Stimulated activated CD4-positive, alpha-beta T cell treated with anti-CD3 and anti-CD28 coated beads, Interleukin-15, amount 100 ng/mL, for 24 hours (primary cell): ENCODE measurements around the gene SPPL2B.

Experiments used
- DNase-seq: peaks from one replicate; pipeline ENCODE4 v3.0.0-alpha.2; 2020

Gene SPPL2B

DNA sequence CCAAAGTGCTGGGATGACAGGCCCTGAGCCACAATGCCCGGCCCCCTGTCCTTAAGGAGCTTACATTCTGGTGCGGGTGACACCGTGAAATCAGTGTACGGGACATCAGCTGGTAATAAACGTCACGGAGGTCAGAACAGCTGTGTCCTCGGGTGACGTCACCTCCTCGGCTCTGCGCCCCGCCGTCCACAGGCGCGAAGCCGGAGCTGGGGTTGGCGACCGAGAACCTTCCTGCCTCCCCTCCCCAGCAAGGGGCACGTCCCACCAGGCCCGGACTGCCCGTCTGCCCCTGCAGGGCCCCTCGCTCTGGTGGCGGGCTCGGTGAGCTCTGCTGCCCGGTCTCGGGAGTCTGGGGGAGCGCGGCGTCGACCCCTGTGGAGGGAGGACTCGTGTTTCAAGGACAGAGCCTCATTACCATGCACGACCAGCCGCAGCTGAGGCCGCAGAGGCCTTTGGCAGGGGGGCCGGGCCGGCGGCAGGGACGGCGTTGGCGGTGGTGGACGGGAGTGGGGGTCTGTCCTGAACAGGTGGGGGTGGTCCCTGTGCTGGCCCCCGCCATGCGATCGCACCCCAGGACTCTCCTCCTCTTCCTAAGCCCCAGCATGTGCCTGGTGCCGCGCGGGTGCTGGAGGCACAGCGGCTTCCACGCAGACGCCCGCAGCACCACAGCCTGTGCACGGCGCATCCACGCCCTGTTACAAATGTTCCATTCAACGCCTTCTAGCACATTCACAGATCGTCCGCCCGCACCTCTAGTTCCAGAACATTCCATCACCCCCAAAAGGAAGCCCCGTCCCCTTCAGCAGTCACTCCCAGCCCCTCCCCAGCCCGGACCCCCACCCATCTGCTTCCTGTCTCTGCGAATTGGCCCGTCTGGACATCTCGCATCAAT lies 25.9 kb upstream of the SPPL2B start:
- no peak for DNase-seq

DNA sequence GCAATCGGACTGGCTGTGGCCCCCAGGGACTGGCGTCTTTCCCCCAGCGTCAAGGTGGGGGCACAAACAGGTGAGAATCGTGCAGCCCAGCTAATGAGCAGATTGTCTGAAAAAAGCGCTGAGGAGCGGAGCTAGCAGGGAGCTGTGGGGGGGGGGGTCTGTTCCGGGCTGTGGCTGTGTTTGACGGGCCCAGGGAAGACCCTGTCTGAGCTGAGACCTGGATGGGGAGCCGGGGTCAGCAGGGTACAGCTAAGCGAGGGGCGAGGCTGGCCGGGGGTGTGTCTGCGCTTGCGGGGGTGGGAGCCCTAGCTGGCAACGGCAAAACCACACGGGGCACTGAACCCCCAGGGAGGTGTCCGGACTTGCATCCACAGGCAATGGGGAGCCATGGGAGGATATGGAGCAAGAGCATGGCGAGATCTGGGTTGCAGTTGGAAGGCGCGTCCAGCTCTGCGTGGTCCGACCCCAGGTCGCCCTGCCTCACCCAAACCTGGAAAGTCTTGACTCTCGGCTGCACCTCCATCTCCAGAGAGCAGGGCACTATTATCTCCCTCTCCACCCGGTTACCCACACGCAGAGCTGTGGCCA lies 25.2 kb upstream of the SPPL2B start:
- DNase-seq = no peak

DNA sequence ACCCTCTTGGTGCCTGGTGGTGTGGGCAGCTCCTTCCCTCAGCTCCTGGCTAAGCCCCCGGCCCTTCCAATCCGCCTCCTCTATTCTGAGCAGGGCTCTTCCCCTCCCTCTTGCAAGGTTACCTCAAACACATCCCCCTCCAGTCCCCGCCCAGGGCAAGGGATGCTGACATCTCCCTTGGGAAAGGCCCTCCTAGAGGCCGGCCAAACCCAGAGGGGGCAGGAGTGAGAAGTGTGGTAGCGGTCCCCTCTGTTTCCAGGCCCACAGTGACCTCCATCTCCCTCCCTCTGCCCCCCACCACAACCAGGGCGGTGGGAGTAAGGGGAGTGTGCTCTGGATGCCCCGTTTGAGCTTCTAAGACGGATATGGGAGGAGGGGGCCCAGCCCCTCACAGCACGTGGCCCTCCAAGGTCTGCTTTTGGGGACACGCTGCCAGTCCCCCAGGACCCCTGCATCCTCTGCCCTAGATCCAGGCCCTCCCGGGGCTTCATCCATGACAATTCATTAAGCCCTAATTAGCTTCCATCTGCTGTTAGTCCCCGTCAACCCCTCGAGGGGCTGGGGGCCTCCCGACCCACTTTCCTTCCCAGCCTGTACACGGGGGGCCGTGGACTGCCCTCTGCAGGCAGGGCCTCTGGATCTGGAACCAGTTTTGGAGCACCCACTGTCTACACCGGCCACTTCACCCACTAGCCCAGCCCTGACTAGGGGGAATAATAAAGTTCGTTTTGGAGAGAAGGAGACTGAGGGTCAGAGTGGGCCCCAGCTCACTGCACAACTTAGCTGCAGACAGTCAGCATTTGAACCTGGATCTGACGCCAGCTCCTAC lies 22.8 kb upstream of the SPPL2B start:
- DNase-seq = no peak

DNA sequence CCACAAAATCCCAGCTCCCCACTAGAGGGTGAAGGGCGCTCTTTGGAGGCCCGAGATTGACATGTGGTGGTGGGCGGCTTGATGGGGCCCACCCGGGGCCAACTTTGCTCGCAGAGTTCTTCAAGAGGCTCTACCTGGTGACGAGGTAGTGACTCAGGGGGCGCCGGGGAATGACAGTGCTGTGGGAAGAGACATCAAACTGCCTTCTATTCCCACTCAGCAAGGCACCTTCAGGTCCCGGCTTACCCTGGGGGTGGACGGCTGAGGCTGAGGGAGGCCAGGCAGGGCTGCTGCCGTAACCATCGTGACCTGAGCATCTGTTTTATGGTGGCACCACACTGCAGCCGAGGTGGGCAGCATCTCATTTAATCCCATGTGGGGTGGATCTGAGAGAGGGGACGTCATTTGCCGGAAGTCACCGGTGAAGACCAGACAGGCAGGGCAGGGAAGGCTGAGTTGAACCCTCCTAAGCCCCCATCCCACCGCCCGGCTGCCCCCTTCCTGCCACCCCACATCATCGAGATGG lies 22.1 kb upstream of the SPPL2B start:
- no peak for DNase-seq

DNA sequence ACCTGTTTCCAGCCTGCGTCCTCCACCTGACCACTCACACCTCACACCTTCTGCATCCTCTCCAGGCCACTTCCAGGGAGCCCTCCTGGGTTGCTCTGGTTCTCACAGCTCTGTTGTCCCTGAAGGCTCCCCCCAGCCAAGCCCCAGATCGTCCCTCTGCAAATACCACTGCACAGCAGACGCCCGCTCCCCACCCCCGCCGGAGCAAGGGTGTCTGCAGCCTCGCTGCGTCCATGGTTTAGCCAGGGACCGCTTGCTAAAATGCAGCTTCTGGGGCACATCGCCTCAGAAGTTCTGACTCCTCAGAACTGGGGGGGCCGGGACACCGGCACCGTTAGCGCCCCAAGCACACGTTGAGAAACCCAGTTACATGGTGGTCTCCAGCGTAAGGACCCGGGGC lies 21.5 kb upstream of the SPPL2B start:
- DNase-seq = no peak

DNA sequence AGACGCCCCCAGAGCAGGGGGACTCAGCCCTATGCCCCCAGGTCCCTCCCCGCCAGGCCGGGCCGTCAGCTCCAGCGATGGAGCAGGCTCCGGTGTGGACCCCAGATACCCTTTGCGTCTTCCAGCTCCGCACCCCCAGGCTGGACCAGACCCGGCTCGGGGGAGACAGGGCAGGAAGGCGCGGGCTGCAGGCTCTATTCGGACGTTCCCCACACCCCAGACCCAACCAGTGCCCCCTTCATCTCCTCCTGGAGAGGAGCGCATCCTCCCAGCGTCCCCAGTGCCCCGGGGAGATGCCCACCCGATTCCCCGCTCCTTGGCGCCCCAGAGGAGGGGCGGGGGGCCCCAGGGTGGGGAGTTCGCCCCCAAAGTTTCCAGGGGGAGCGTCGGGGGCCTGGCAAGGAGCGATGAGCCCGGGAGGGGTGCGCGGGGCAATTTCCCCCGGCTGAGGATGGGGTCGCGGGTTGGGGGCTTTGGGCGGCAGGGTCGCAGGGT lies 20.9 kb upstream of the SPPL2B start:
- no peak for DNase-seq

DNA sequence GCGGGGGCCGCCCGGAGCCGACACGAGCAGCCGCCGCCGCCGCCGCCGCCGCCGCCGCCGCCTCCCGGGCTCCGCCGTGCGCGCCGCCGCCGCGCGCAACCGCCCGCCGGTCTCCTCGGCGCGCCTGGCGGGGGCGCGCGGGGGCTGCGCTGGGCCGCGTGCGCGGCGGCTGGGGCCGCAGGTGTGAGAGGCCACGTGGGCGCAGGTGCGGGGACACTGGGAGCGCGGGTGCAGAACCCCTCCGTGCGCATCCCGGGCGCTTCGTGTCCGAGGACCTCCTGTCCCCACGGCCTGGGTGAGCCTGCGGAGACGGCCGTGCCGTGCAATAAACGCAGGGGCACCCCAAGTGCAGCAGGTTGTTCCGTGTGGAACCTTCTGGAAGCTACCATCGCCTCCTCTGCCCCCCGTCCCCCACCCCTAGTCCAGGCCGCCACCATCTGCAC lies 20.3 kb upstream of the SPPL2B start, which contains the start of gene LINGO3:
TSS of gene LINGO3 (minus strand) at position 41 of the 443 bp plus-strand sequence. CDS start 16,378 bp downstream, outside the sequence.
- no peak for DNase-seq

DNA sequence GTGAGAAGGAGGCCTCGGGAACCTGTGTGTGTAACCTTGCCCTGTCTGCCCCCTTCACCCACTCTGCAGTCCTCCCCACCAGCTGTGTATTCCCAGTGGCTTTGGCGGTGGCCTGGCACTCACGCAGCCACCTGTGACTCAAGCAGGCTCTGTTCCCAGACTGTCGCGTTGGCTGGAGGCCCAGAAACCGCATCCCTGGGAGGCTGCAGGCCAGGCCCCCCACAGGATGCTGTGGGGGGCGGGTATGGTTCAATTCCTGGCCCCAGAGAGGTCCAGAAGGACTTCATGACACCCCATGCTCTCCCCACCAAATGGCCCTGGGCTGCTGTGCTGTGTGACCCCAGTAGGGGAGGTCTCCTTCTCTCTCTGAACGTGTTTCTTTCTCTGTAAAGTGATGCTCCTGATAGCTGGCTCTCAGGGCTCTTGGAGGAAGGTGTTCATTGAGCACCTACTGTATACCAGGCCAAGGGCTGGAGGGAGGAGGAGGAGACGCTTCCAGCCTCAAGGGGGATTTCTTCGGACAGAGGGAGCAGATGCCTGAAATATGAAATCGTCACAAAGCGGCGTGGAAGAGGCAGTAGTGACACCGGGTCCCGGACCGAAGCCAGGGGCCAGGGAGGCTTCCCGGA lies 18.6 kb upstream of the SPPL2B start:
- DNase-seq = no peak

DNA sequence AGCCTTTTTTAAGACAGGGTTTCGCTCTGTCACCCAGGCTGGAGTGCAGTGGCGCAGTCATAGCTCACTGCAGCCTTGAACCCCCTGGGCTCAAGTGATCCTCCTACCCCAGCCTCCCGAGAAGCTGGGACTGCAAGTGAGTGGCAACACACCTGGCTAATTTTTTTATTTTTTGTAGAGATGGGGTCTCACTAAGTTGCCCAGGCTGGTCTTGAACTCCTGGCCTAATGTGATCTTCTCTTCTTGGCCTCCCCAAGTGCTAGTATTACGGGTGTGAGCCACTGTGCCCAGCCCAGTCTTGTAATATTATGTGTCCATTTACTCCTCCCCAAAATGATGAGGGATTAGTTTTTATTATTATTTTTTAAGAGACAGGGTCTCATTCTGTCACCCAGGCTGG lies 17.4 kb upstream of the SPPL2B start:
- DNase-seq = no peak

DNA sequence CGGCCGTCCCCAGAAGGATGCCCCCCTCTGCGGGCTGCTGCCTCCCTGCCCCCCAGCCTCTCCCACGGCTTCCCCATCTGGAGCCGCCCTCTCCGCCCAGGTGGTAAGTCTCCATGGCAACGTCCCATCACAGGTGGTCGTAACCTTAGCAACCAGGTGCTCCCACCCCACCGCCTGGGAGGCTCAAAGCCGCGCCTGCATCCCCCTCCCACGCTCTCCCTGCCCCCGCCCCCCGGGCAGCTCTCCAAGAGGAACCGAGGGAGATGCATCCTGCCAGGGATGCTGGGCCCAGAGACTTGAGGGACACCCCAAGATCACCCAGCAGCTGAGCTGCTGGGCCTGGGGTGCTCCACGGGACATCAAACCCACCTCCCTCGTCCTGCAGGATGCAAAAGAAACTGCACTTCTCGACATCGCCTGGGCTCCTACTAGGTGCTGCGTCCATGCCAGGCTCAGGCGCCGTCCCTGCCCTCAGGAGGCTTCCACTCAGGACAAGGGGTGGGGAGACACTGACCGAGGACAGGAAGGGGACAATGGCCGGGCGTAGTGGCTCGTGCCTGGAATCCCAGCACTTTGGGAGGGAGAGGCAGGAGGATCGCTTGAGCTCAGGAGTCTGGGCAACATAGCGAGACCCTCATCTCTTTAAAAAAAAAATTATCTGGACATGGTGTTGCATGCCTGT lies 15.5 kb upstream of the SPPL2B start:
- no peak for DNase-seq

DNA sequence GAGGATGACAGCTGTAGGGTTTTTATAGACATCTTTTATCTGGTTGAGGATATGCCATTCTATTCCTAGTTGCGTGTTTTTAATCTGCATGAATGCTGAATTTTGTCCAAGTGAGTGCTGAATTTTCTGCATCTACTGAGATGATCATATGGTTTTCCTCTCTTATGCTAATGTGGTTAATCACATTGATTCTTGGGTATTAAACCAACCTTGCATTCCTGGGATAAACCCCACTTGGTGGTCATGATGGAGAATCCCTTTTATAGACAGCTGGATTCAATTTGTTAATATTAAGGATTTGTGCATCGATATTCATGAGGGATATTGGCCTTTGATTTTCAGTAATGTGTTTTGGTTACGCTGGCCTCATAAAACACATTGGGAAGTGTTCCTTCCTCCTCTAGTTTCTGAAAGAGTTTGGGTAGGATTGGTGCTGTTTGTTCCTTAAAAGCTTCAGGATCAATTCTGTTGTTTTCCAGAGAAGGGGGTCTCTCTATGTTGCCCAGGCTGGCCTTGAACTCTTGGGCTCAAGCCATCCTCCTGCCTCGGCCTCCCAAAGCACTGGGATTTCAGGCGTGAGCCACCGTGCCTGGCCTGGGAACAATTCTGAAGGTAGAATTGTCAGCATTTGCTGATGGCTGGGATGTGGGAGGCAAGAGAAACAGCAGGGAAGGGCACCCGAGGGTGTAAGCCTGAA lies 13.2 kb upstream of the SPPL2B start:
- no peak for DNase-seq

DNA sequence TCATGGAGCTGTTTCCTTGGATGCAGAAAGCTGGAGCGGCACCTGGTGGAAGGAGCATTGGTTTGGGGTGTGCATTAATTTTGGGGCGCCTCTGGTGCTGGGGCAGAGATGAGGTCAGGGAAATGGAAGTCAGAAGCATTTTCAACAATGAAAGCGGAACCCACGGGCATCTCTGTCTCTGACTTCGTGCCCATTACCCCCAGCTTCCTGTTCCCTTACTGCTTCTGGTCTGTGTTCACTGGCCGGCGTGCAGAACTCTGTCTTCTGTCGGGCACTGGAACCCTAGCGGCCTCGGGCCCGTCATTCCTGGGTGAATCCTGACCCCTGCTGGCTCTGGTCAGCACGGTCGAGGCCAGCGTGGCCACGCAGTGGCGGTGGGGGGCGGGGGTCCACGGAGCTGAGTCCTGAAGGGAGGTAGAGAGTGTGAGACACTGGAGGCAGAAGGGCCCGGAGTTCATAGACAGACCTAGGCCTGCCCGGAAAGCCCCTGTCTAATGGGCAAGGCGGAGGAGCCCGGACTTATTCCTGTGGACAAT lies 12.6 kb upstream of the SPPL2B start:
- peak; percentile 32 for DNase-seq

DNA sequence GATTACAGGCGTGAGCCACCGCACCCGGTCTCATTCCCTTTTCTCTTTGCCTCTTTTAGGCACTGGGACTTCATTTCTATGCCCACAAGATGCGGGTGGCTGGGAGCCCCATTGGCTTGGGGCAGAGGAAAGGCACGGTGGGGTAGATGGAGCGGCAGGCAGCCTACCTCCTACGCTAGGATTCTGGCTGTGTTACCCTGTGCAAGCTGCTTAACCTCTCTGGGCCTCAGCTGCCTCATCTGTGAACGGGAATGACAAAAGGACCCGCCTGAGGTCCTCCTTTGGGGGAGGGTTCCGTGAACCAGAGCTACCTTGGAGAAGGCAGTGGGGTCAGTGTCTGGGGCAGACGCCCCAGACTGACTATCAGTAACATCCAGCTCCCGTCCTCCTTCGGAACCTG lies 11.2 kb upstream of the SPPL2B start:
- DNase-seq = no peak

DNA sequence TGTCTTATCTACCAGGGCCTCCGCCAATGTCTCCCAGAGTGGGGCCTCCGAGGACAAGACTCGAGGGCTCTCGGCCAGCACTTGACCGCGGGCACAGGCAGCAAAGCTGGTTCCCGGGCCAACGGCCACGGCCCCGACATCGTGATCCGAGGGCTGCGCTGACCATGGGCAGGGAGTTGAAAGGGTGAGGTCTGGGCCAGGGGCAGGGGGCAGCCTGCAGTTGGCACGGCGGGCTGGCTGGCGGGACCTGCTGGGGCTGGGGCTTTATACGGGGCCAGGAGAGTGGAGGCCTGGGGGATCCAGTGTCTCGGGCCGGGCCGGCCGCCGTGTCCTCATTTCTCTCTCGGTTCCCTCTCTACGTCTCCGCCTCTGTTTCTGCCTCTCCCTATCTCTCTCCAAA lies 10.7 kb upstream of the SPPL2B start:
- DNase-seq = no peak

DNA sequence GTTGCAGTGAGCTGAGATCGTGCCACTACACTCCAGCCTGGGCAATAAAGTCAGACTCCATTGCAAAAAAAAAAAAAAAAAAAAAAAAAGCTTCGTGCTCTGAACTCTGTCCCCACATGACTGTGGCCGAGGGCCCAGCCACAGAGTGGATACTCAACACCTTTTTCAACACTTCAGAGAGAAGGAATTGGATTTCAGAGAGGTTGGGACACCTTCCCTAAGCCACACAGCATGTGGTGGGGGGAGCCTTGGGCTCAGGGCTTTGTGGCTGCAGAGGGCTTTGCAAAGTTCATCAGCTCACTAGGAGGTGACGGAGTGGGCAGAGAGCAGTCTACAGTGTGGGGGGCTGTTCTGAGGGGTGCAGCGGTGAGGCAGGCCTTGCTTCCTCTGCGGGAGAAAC lies 9.6 kb upstream of the SPPL2B start:
- no peak for DNase-seq

DNA sequence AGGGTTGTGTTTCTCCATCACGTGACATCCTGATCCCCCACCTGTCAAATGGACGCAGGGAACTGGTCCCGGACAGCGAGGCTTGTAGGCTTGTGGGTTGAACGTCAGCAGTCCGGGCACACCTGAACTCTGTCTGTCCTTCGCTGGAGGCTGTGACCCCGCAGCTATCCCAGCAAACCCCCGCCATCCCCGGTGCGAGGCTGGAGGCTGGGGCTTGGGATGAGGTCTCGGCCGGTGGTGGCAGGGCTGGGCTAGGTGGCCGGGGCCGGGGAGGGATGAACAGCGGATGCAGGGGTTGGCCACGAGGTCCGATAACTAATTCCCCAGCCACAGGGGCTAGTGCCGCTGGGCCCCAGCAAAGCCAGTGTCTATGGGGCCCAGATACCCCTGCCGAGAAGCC lies 8.9 kb upstream of the SPPL2B start:
- DNase-seq = no peak

DNA sequence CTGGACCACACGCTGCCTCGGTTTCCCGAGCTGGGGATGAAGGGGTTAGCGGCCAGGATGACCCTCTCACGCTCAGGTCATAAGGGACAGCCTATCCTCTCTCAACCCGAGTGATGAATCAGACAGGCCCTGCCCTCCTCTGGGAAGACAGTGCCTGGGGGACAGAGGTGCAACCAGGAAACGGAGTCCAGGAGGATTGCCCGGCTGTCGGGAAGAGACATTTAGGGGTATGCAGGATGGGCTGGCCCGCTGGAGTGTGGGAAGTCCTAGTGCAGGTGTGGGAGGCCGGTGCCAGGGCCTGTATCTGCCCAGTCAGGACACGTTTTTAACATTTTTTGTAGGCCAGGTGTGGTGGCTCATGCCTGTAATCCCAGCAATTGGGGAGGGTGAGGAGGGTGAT lies 8.4 kb upstream of the SPPL2B start:
- no peak for DNase-seq

DNA sequence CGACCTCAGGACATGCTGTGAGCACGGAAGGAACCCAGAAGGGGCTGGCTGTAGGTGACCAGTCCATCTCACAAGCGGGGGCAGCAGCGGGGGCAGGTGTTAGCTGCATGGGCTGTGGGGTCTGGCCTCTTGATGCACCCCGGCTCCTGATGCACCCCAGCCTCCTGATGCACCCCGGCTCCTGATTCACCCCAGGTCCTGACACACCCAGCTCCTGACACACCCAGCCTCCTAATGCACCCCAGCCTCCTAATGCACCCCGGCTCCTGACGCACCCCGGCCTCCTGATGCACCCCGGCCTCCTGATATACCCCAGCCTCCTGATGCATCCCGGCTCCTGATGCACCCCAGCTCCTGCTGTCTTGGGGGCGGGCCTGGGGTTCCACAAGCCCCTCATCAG lies 7.5 kb upstream of the SPPL2B start:
- DNase-seq = no peak

DNA sequence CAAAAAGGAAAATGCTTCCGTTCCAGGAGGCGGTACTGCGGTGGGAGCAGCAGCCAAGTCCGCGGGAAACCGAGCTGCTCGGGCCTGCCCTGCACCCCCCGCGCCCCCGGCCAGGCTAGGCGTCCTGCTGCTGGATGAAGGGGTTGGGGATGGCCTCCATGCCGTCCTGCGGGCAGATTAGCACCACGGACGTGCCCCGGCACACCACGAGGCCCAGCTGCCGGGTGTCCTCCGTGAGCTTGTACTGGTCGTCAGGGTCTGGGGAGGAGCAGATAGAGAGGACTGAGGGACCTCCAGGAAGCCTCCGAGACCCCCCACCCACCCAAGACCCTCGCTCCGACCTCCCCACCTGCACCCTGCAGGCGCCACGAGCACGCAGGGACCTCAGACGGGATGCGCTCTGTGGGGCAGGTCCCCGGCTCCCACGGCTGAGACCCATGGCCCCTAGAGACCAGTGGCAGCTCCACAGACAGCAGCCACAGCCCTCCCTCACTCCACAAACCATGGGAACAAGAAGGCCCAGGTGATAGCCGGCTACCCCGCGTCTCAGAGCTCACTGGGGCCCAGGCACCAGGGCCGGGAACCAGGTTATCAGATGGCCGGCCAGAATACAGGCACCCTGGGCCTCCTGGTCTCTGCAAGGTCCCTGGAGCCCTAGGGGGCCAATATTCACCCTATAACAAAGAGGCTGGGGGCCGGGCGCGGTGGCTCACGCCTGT lies 6.8 kb upstream of the SPPL2B start:
- DNase-seq = no peak

DNA sequence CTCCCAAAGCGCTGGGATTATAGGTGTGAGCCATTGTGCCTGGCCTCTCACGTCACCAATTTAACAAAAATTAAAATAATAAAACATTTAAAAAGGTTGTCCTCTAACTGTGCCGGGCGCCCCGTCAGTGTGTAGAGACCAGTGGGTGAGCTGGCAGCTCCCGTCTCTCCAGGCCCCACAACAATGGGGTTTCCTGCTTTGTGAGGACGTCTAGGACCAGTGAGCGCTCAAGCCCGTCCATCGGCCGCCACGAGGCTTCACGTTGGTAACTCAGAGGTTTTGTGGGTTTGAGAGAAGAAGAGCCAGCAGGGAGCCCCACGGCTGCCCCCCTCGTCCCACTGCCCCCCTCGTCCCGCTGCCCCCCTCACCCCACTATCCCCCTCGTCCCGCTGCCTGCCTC lies 4.8 kb upstream of the SPPL2B start:
- DNase-seq = no peak
